ENCODE results near the gene SUPT7L. TPM values are rescaled to one million over a fixed set of nuclear protein-coding genes. Genes with fewer than 3 reads are reported as not detected.

Gene SUPT7L
- total and polyA plus RNA-seq, 10 donors, result 22.9 to 42.1 (median 30.9) TPM

- no peak for DNase-seq
- Histone ChIP-seq H3K27me3 (replicated peaks in 1 of 7) (no peaks in the 10 kb centered on the region), H3K4me3 (no peak overlapping the region), H3K9me3 (no peaks in the 10 kb centered on the region), H3K36me3 (no peaks in the 10 kb centered on the region), H3K4me1 (peaks cover 0 to 38% (median 14%) of the 10 kb centered on the region in 6 donors), H3K27ac (no peak overlapping the region)
- TF ChIP-seq POLR2A (IDR thresholded peaks at IDR 0.05) (no peak), CTCF (IDR thresholded peaks at IDR 0.05 in 8 of 11, conservative IDR thresholded peaks at IDR 0.05 in 3 of 11) (no peak), POLR2AphosphoS5 (IDR thresholded peaks at IDR 0.05) (no peak)
- WGBS, 5 donors, result 89 to 92% (median 91%) methylated on average over 3 of the region's 3 CpGs
- intact Hi-C loops (cut with DNase I; ENCODE audit: low total_unique reads), result no loop called here
Observed at GRCh38 chr2:27708666-27709065, 45.3 kb upstream of the SUPT7L start.

- H3K4me3 ChIP-seq, result no peak overlapping the region
- TF ChIP-seq POLR2A (IDR thresholded peaks at IDR 0.05) (no peak), CTCF (IDR thresholded peaks at IDR 0.05 in 8 of 11, conservative IDR thresholded peaks at IDR 0.05 in 3 of 11) (no peak), POLR2AphosphoS5 (IDR thresholded peaks at IDR 0.05) (no peak)
- H3K36me3 ChIP-seq, result no peaks in the 10 kb centered on the region
- no peak for DNase-seq
- intact Hi-C loops (cut with DNase I; ENCODE audit: low total_unique reads), result no loop called here
- no peaks in the 10 kb centered on the region for H3K27me3 ChIP-seq (replicated peaks in 1 of 7)
- H3K27ac ChIP-seq, result no peak overlapping the region
- 92 to 97% (median 95%) methylated on average over 7 of the region's 7 CpGs for WGBS, 5 donors
- H3K4me1 ChIP-seq, result peaks cover 0 to 41% (median 17%) of the 10 kb centered on the region in 6 donors
- no peaks in the 10 kb centered on the region for H3K9me3 ChIP-seq
Observed at GRCh38 chr2:27708257-27708654, 44.8 kb upstream of the SUPT7L start.

- WGBS, 5 donors, result 73 to 89% (median 78%) methylated on average over 9 of the region's 9 CpGs
Observed at GRCh38 chr2:27707462-27708256, 44.2 kb upstream of the SUPT7L start.

More at GRCh38 chr2:27707462-27708256, 44.2 kb upstream of the SUPT7L start:
- H3K27ac ChIP-seq, result no peak overlapping the region
- no peak for TF ChIP-seq POLR2A (IDR thresholded peaks at IDR 0.05)
- TF ChIP-seq POLR2AphosphoS5 (IDR thresholded peaks at IDR 0.05), result no peak
- no peak for TF ChIP-seq CTCF (IDR thresholded peaks at IDR 0.05 in 8 of 11, conservative IDR thresholded peaks at IDR 0.05 in 3 of 11)
- no peak for DNase-seq
- H3K27me3 ChIP-seq (replicated peaks in 1 of 7), result no peaks in the 10 kb centered on the region
- intact Hi-C loops (cut with DNase I; ENCODE audit: low total_unique reads), result no loop called here
- H3K36me3 ChIP-seq, result no peaks in the 10 kb centered on the region
- H3K9me3 ChIP-seq, result no peaks in the 10 kb centered on the region
- no peak overlapping the region for H3K4me3 ChIP-seq
- peaks cover 0 to 41% (median 17%) of the 10 kb centered on the region in 6 donors for H3K4me1 ChIP-seq

Measured in spleen (tissue), 11 donors.